Adipose tissue (tissue), 3 donors: ENCODE results near the gene MAPKAPK5. TPM values are rescaled to one million over a fixed set of nuclear protein-coding genes. Genes with fewer than 3 reads are reported as not detected.
"Not testable (repeated sequence)": the region's sequence is repeated elsewhere in the genome, so short reads cannot be mapped to it uniquely, and the experiment has no call there.

ENCODE experiments used
- H3K27ac ChIP-seq: one replicate; pipeline ENCODE4 v1.5.1; 2013; ENCODE audit warnings: low read depth, low read length
- WGBS, 3 donors: extraction: QIAGEN DNeasy Blood & Tissue Kit; methylation state at CpG; one replicate each; pipeline ENCODE4 v1.1.7; 2013; 5-methylcytosine and 5-hydroxymethylcytosine counted together
- polyA plus RNA-seq, 3 donors: library from polyadenylated mRNA; stranded (reverse); fragments of 200-250 nt; gene quantifications; one replicate each; pipeline ENCODE4 v1.2.3, GENCODE V29; 2013
- donor health status: healthy with polysubstance abuse.
- donor health status: Bipolar disorder and iron deficiency.
- donor health status: healthy.

The MAPKAPK5 gene, protein sequence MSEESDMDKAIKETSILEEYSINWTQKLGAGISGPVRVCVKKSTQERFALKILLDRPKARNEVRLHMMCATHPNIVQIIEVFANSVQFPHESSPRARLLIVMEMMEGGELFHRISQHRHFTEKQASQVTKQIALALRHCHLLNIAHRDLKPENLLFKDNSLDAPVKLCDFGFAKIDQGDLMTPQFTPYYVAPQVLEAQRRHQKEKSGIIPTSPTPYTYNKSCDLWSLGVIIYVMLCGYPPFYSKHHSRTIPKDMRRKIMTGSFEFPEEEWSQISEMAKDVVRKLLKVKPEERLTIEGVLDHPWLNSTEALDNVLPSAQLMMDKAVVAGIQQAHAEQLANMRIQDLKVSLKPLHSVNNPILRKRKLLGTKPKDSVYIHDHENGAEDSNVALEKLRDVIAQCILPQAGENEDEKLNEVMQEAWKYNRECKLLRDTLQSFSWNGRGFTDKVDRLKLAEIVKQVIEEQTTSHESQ
- polyA plus RNA-seq: 10 to 100 TPM; 10.9 to 23.9 (median 15.5) TPM

DNA sequence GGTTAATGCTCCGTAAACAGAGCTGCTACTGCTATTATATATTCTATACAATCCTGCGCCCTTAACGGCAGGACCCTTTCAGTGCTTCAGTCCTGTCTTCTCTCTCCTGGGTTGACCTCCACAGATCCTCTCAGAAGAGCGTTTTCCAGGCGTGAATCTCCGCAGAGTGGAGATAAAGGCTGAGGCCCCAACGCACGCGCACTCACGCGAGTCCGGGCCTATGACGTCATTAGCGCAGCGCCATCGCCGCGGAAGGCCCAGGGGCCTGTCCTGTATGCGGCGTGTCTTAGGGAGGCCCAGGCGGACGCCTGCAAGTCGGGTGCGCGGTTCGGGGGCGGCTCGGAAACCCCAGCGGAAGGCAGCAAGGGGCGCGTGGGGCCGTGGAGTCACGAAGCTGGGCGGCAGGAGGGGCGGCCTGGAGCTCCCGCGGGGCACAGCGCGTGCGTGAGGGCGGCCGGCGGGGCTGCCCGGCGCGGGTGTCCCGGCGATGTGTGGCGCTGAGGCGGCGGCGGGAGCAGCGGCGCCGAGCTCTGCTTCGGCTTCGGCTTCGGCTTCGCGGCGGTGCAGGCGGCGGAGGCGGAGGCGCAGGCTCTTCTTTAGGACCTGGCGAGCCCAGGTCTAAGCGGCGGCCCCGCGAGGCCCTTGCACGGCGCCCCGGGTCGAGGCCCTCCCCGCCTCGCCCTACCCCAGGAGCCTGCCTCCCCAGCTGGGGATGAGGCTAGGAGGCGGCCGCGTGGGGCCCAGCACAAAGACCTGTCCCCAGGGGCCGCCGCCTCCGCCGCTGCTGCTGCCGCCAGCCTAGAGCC is at the start of gene MAPKAPK5:
Gene MAPKAPK5 (plus strand): TSS at position 479 of the 806 bp plus-strand sequence. CDS start 506 bp downstream, outside the sequence.
- 0 to 1% (median 0%) methylated on average over 70 to 84 of the region's 84 CpGs for WGBS, 3 donors

DNA sequence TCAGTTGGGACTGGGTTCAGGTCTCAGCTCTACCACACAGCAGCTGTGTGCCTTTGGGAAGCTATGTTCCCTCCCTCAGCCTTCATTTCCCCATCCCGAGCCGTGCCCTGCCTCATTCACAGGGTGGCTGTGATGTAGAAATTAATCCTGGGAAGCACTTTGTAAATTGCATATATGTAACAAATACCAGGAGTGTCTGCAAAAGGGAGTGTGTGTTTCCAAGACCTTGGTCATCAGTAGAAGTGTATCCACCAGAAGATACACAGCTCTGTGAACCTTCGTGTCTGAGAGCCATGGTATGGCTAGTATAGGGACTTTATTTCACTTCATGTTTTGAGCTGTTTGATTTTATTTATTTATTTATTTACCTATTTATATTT is 49.2 kb upstream of the MAPKAPK5 start:
- WGBS, 3 donors: 81 to 94% (median 86%) methylated on average over 3 of the region's 3 CpGs
- no peak overlapping the region for H3K27ac ChIP-seq

More for the DNA sequence above, at the start of gene MAPKAPK5:
- H3K27ac ChIP-seq: peak within 1 kb of the TSS; percentile 89

DNA sequence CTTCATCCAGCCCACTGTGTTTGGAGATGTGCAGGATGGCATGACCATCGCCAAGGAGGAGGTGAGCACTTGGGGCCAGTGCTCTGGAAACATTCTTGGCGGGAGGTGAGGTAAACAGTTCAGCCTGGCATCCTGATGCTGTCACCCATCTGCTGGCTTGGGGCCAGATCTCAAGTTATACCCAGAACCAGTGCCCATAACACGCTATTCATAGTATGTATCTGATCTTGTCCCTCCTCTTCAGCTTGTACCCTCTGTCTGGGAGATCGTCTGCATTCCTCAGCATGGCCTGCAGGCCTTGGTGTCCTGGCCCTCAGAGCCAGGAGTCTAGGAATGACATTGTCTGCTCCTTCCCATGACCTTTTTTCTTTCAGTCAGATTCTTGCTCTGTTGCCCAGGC is 43.8 kb upstream of the MAPKAPK5 start:
- WGBS, 3 donors: 84 to 89% (median 88%) methylated on average over 4 of the region's 4 CpGs
- no peak overlapping the region for H3K27ac ChIP-seq

DNA sequence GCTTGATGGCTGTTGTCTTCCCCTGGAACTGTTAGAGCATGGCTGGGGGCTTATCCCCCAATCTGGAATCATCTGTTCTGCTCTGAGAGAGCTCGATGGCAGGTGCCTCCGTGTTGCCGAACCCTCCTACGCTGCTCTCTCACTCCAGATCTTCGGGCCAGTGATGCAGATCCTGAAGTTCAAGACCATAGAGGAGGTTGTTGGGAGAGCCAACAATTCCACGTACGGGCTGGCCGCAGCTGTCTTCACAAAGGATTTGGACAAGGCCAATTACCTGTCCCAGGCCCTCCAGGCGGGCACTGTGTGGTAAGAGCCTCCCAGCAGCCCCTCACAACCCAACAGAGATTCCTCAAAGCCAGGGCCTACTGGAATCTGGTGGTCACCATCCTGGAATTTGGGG is 42.3 kb upstream of the MAPKAPK5 start:
- whole genome bisulfite sequencing, 3 donors: 95 to 97% (median 96%) methylated on average over 9 of the region's 9 CpGs
- no peak overlapping the region for H3K27ac ChIP-seq

DNA sequence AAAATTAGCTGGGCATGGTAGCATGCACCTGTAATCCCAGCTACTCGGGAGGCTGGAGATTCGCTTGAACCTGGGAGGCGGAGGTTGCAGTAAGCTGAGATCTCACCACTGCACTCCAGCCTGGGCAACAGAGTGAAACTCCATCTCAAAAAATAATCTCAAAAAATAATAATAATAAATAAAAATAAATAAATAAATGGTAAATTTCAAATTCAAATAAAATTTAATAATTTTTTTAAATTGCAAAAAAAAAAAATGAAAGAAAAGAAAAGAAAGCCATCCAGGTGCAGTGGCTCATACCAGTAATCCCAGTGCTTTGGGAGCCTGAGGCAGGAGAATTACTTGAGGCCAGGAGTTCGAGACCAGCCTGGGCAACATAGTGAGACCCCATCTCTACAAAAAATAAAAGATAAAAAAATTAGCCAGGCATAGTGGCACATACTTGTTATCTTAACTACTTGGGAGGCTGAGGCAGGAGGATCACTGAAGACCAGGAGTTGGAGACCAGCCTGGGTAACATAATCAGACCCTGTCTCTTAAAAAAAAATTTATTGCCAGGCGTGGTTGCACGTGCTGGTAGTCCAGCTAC is 38.9 kb upstream of the MAPKAPK5 start:
- WGBS, 3 donors: 91 to 96% (median 93%) methylated on average over 6 of the region's 6 CpGs
- no peak overlapping the region for H3K27ac ChIP-seq

DNA sequence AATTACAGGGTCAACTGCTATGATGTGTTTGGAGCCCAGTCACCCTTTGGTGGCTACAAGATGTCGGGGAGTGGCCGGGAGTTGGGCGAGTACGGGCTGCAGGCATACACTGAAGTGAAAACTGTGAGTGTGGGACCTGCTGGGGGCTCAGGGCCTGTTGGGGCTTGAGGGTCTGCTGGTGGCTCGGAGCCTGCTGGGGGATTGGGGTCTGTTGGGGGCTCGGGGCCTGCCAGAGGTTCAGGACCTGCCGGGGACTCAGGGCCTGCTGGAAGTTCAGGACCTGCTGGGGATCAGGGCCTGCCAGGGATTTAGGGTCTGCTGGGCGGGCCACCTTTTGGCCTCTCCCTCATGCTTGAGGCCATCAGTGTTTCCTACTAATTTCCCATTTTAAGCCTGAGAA is 38.2 kb upstream of the MAPKAPK5 start:
- H3K27ac ChIP-seq: no peak overlapping the region
- WGBS, 3 donors: 96 to 99% (median 97%) methylated on average over 8 of the region's 8 CpGs

DNA sequence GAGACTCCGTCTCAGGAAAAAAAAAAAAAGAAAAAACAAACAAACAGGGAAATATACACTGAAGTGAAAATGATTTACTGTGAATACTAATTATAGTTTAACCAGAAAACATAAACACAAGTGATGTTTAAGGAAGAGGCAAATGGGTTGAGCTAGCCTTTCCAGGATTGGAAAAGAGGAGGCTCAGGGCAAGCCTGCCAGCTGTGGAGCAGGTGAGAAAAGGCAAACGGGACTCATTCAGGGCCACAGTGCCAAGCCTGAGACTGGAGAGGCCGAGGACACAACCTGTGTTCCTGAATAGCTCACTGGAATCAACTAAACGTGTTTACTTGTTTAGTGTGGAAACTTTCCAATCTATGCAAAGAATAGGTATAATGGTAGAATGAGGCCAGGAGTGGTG is 35.7 kb upstream of the MAPKAPK5 start:
- WGBS, 3 donors: 90 to 92% (median 90%) methylated on average over 4 of the region's 4 CpGs
- H3K27ac ChIP-seq: no peak overlapping the region

DNA sequence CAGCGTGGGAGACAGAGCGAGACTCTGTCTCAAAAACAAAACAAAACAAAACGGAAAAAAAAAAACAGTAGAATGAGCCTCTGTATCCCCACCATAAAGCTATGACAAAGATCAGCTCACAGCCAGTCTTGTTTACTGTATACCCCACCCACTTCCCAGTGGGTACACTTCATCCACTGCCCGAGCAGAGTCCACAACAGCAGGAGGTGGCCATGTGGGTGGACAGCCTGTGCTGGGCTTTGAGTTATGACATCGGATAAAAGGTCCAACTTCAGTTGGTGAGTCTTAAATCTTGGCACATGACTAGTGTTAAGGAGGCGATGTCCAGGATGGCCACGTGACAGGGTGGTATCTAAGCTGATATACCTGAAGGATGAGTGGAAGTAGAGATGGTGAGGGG is 34.8 kb upstream of the MAPKAPK5 start:
- WGBS, 3 donors: 88 to 93% (median 89%) methylated on average over 7 of the region's 7 CpGs
- no peak overlapping the region for H3K27ac ChIP-seq

DNA sequence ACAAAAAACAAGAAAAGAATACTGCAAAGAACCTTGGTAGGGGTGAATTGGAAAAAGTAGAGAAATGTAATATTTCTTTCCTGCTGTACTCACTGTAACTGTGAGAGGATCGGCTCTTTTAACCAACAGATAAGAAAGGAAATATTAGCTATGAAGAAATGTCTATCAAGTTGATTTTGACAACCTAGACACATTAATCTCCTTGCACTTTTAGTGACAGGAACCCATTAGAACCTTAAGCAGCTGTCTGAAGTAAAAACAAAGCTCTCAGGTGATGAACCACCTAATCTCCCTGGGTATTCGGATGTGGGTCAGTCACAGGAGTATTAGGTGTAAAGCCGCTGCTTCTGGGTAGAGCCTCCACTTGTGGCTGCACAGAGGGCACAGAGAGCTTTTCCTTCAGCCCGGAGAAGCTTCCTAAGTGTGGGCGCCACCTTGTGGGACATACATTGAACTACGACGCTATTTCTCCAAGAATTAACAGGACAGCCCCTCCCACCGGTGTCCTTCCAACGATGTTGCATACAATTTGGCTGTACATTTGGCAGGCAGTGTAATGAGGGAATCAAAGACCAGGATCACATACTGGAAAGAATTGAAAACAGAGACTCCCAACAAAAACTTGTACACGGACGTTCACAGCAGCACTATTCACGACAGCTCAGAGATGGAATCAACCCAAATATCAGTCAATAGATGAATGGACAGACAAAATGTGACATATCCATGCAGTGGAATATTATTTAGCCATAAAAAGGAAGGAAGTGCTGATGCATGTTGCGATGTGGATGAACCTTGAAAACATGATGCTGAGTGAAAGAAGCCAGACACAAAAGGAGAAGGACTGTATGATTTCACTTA is 28.9 kb upstream of the MAPKAPK5 start:
- no peak overlapping the region for H3K27ac ChIP-seq
- WGBS, 3 donors: 14 to 17% (median 15%) methylated on average over 13 of the region's 13 CpGs

DNA sequence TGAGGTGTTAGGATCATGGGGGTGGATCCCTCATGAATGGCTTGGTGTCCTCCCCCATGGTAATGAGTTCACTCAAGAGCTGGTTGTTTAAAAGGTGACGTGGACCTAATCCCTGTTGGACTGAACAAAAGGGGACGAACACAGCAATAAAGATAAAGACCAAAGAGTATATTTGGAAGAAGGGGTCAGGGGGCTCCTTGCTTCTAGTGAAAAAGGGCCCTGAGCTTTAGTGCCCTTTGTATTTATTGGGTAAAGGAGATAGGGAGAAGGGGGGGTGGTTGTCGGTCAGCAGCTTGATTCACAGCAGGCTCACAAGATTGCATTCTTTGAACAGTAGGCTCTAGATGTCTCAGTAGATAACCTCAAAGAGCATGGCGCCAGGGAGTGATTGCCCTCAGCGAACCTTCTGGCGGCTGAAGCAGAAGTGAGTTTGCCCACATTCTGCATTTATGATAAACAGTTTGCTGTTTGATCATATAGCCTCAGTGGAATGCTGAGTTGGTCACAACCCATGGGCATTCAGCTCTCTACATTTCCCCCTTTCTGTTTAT is 25.9 kb upstream of the MAPKAPK5 start:
- H3K27ac ChIP-seq: no peak overlapping the region

DNA sequence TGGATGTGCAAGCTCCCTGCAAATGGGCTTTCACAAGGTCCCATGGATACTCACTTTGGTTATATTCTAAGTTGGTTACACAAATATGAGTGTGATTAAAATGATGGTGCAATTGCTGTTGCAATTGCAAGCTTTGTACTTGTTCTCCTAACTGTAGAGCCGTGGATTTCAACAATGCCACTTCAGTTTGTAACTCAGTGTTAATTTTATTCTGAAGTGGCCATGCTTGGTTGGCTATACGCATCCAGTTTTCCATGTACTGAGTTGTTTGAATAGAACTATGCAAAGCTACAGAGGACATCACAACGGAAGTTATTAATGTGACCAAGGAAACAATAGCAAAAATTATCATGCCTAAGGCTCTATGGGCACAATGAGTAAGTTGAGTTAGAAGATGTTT is 25.1 kb upstream of the MAPKAPK5 start:
- not testable (repeated sequence) for H3K27ac ChIP-seq
- 79 to 85% (median 82%) methylated on average over 3 of the region's 3 CpGs for WGBS, 3 donors

More for the DNA sequence above, 25.9 kb upstream of the MAPKAPK5 start:
- 62 to 88% (median 69%) methylated on average over 6 of the region's 6 CpGs for WGBS, 3 donors

DNA sequence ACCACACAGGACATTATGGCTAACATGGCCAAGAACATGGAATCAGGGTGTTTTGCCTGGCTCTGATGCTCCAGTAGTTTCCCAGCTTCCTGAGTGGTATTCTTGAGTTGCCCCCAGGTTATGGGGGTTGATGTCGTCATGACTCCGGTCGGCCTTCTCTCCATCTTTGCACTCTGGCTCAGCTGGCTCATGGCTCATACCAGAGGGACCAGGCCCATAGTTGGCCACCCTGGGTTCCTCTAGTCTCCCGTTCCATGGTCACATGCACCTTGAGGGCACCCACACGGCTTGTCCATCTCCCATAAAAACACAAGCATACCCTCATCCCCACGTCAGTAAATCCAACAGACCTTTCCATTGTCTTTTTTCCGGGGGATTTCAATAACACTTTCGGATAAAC is 23.7 kb upstream of the MAPKAPK5 start:
- no peak overlapping the region for H3K27ac ChIP-seq
- WGBS, 3 donors: 87 to 90% (median 90%) methylated on average over 8 of the region's 8 CpGs

DNA sequence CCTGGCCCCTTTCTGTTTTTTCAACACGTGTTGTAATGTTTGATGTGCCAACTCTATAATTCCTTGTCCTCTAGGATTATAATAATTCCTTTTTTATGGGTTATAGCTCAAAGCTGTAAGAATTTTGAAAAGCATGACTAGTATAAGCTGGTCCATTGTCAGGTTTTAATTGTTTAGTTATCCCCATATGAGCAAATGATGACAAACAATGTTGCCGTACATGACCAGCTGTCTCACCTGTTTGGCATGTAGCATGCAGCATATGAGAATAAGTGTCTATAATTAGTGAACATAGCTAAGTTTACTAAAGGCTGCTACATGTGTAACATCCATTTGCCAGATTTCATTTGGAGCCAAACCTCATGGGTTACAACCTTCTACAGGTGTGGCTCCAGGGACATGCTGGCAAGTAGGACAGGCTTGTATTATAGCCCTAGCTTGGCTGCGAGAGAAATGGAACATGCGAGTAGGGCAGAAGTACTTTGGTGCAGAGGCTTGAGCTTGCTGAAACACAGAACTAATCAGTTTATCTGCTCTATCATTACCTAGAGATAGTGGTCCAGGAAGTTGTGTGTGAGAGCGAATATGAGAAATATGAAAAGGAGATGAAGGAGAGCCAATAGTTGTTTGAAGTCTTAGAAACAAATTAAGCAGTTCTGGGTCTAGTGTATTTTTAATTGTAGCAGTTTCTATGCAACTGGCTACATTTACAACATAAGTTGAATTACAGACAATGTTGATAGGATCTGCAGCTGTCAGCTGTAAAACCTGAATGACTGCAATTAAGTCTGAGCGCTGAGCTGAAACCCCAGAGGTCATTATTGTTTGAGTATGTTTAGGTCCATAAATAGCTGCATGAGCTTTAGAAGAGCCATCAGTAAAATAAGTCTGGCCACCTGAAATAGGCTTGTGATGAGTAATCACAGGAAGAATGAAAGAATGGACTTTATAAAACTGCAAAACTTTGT is 22.6 kb upstream of the MAPKAPK5 start:
- 54 to 72% (median 64%) methylated on average over 6 of the region's 6 CpGs for WGBS, 3 donors
- no peak overlapping the region for H3K27ac ChIP-seq

DNA sequence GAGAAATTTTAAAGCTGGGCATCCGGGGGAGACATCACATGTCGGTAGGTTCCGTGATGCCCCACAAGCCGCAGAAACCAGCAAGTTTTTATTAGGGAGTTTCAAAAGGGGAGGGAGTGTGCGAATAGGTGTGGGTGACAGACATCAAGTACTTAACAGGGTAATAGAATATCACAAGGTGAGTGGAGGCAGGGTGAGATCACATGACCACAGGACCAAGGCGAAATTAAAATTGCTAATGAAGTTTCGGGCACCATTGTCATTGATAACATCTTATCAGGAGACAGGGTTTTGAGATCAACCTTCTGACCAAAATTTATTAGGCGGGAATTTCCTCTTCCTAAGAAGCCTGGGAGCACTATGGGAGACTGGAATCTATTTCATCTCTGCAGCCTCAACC is 21.2 kb upstream of the MAPKAPK5 start:
- 82 to 90% (median 89%) methylated on average over 8 of the region's 8 CpGs for WGBS, 3 donors
- H3K27ac ChIP-seq: not testable (repeated sequence)

DNA sequence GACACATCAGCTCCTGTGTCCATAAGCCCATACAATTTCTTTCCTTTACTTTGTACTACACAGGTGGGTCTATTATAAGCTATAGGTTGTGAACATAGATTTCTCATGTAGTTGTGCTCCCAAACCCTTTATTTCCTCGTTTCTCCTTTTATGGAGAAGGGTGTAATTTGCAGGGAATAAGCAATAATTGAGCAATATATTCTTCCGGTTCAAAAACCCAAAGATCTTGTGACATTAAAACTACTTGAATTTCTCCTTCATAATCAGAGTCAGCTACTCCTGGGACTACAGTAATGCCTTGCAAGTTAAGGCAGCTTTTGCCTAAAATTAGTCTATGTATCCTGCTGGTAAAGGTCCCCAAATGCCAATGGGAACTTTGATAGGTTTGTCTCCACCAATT is 19.1 kb upstream of the MAPKAPK5 start:
- H3K27ac ChIP-seq: no peak overlapping the region

DNA sequence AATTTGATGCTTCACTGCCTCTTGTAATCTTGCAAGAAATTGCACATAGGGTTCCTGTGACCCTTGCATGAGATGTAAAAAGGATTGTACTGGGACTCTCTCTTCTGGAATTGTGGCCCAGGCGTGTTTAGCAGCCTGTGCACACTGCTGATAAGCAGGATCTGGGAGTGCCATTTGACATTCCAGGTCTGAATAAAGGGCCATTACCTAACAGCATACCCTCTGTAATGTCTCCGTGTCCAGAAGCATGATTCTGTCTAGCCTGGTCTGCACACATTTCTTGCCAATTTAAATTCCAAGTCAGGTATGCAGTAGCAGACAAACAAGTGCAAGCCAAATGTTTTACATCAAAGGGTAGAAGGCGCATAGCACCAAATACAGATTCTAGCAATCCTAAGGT is 18.1 kb upstream of the MAPKAPK5 start:
- WGBS, 3 donors: 46 to 72% (median 70%) methylated on average over 3 of the region's 3 CpGs
- no peak overlapping the region for H3K27ac ChIP-seq

More for the DNA sequence above, 19.1 kb upstream of the MAPKAPK5 start:
- WGBS, 3 donors: 24 to 55% (median 29%) methylated on average over 2 of the region's 2 CpGs

DNA sequence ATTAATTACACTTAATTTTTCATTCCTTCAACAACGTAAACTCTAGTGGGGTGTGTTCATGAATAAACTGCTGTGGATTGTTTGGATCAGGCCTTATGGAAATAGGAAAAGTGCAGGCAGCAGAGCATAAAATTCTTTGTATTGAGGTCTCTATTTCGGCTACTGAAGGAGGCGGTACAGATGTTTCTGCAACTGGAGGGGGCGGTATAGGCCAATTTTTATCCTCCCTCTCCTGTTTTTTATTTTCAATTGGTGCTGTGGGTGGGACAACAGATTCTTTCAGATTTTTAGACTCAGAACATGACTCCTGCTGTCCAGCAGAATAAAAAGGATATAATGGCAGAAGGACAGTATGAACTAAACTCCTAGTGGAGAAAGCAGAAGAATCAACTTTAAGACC is 17.7 kb upstream of the MAPKAPK5 start:
- 45 to 62% (median 48%) methylated on average over 4 of the region's 4 CpGs for WGBS, 3 donors
- H3K27ac ChIP-seq: not testable (repeated sequence)
